ENCODE results near the gene SERPINB1. TPM values are rescaled to one million over a fixed set of nuclear protein-coding genes. Genes with fewer than 3 reads are reported as not detected.

Gene SERPINB1
- polyA plus RNA-seq, 2 of the 4 experiments (the other 2 are of a cell fraction) = 52.7 to 135 TPM

GRCh38 chr6:2862712-2863181 is 21.1 kb upstream of the SERPINB1 start:
- H3K4me2 ChIP-seq = no peak overlapping the region
- H3K27ac ChIP-seq = no peak overlapping the region
- POLR2A ChIA-PET = interaction anchor here (0.6 kb wide), 1 partner anchor 98 kb away, joined by 4 read pairs; the partner anchor contains the start of gene WRNIP1
- no peak for FAIRE-seq
- peaks cover 47% of the 10 kb centered on the region for H3K4me1 ChIP-seq
- no peak for ATAC-seq
- TF ChIP-seq HOXA7 (CRISPR knock-in tag; IDR thresholded peaks at IDR 0.05) (no peak), ELK1 (IDR thresholded peaks at IDR 0.05; ENCODE audit: low read depth, low read length) (no peak), CHD2 (IDR thresholded peaks at IDR 0.05; ENCODE audit: low read length, partially characterized antibody) (no peak), RFX5 (IDR thresholded peaks at IDR 0.05) (no peak), CTCF (IDR thresholded peaks at IDR 0.05) (no peak), FOSB (CRISPR knock-in tag; IDR thresholded peaks at IDR 0.05) (no peak)
- CTCF ChIA-PET = interaction anchor here (1.2 kb wide), 1 partner anchor 21 kb away, joined by 3 read pairs; the partner anchor contains the start of gene SERPINB1
- H3K9me3 ChIP-seq = no peaks in the 10 kb centered on the region
- 83% methylated on average over 3 of the region's 3 CpGs for WGBS (ENCODE audit: missing lambda C conversion rate)
- H3K4me3 ChIP-seq = no peak overlapping the region
- no peak for DNase-seq (ENCODE audit: low read depth in 1 of 2, low spot score in 1 of 2)

GRCh38 chr6:2861822-2862164 is 20.1 kb upstream of the SERPINB1 start:
- CTCF ChIA-PET = interaction anchor here (0.7 to 1.2 kb wide), 2 partner anchors 39 to 53 kb away, joined by 3 read pairs; no protein-coding TSS in a partner anchor
- no peak for TF ChIP-seq RCOR1 (IDR thresholded peaks at IDR 0.05; ENCODE audit: low read depth, low read length)
- TF ChIP-seq REST (IDR thresholded peaks at IDR 0.05) = no peak
- no peak for TF ChIP-seq CTCF (IDR thresholded peaks at IDR 0.05)
- no peak for TF ChIP-seq BHLHE40 (IDR thresholded peaks at IDR 0.05; ENCODE audit: low read depth, low read length)
- no peak for TF ChIP-seq GATA3 (IDR thresholded peaks at IDR 0.05; ENCODE audit: borderline replicate concordance)
- no peak for TF ChIP-seq FOSL2 (IDR thresholded peaks at IDR 0.05)
- no peak for TF ChIP-seq FOSL2 (CRISPR knock-in tag; IDR thresholded peaks at IDR 0.05)
- no peak for TF ChIP-seq RARB (CRISPR knock-in tag; IDR thresholded peaks at IDR 0.05)
- no peak for TF ChIP-seq ZNF302 (CRISPR knock-in tag; IDR thresholded peaks at IDR 0.05)
- no peak for TF ChIP-seq RAD21 (conservative IDR thresholded peaks at IDR 0.05 in 1 of 2, IDR thresholded peaks at IDR 0.05 in 1 of 2)
- TF ChIP-seq POLR2AphosphoS2 (conservative IDR thresholded peaks at IDR 0.05; ENCODE audit: low read length) = no peak
- no peak for TF ChIP-seq ZSCAN20 (CRISPR knock-in tag; IDR thresholded peaks at IDR 0.05)

More at GRCh38 chr6:2861822-2862164, 20.1 kb upstream of the SERPINB1 start:
- Histone ChIP-seq H3K4me3 (no peak overlapping the region), H3K4me2 (no peak overlapping the region), H3K9me3 (no peaks in the 10 kb centered on the region), H3K27ac (no peak overlapping the region), H3K4me1 (peaks cover 53% of the 10 kb centered on the region)
- POLR2A ChIA-PET = no interaction called here
- DNase-seq (ENCODE audit: low read depth in 1 of 2, low spot score in 1 of 2) (no peak), ATAC-seq (no peak), FAIRE-seq (no peak)
- WGBS (ENCODE audit: missing lambda C conversion rate) = 29% methylated on average over 1 of the region's 1 CpG

All from A549 (cell line).